Sigmoid colon (tissue), 7 donors: ENCODE data around the gene LHX3. TPM values are rescaled to one million over a fixed set of nuclear protein-coding genes. Genes with fewer than 3 reads are reported as not detected.

ENCODE experiments used
- DNase-seq: peaks from one replicate; pipeline ENCODE4 v3.0.0-alpha.2; 2019
- H3K27ac ChIP-seq, 4 donors: fragments of 200-600 bp; sonication (generic); one replicate each; pipeline ENCODE4 v1.5.1; 2016 to 2019; ENCODE audit warnings: mild to moderate bottlenecking in 1 of 4
- H3K27me3 ChIP-seq, 3 donors: fragments of 200-600 bp; sonication (generic); one replicate each; pipeline ENCODE4 v1.5.1; 2019; ENCODE audit warnings: mild to moderate bottlenecking in 1 of 3
- H3K36me3 ChIP-seq, 4 donors: fragments of 200-600 bp; sonication (generic); one replicate each; pipeline ENCODE4 v1.5.1; 2016 to 2019
- H3K4me1 ChIP-seq, 4 donors: fragments of 200-600 bp; sonication (generic); one replicate each; pipeline ENCODE4 v1.5.1; 2017 to 2019
- H3K4me3 ChIP-seq, 4 donors: fragments of 200-600 bp; sonication (generic); one replicate each; pipeline ENCODE4 v1.5.1; 2017 to 2019; ENCODE audit warnings: mild to moderate bottlenecking in 2 of 4, moderate library complexity in 1 of 4
- H3K9me3 ChIP-seq, 4 donors: fragments of 200-600 bp in 3 of 4; sonication (generic) in 3 of 4; one replicate each; pipeline versions ENCODE4 v1.5.1 to v1.6.1; 2013 to 2019
- CTCF ChIP-seq, 4 experiments: fragments of 450-650 bp in 3 of 4; fragments of 200-600 bp in 1 of 4; IDR thresholded peaks; one replicate each; pipeline ENCODE4 v1.5.1; 2016 to 2019; ENCODE audit warnings: antibody characterized with exemption in 4 of 4, mild to moderate bottlenecking in 3 of 4, moderate library complexity in 2 of 4
- EP300 ChIP-seq, 4 donors: sonication (generic); formaldehyde crosslinking; IDR thresholded peaks; one replicate each; pipeline ENCODE4 v1.6.1; 2017; ENCODE audit warnings: antibody characterized with exemption in 4 of 4
- POLR2A ChIP-seq, 2 donors: fragments of 450-650 bp; IDR thresholded peaks; one replicate each; pipeline ENCODE4 v1.6.1; 2016; ENCODE audit warnings: antibody characterized with exemption in 2 of 2, mild to moderate bottlenecking in 2 of 2, moderate library complexity in 2 of 2
- POLR2AphosphoS5 ChIP-seq, 4 donors: sonication (generic); formaldehyde crosslinking; IDR thresholded peaks; one replicate each; pipeline ENCODE4 v1.6.1; 2017; ENCODE audit warnings: antibody characterized with exemption in 4 of 4
- WGBS, 2 donors: extraction: QIAGEN DNeasy Blood & Tissue Kit; methylation state at CpG; one replicate each; pipeline ENCODE4 v1.1.7; 2013; 5-methylcytosine and 5-hydroxymethylcytosine counted together
- intact Hi-C: fragments of 100-400 bp; cut with DNase I; formaldehyde crosslinking; loops from one replicate; pipeline ENCODE4 v1.15.1; 2023
- polyA plus RNA-seq, 3 donors: library from polyadenylated mRNA; stranded (reverse); fragments of 200-250 nt; gene quantifications; one replicate each; pipeline ENCODE4 v1.2.3, GENCODE V29; 2013
- total RNA-seq, 4 donors: library from RNA; depleted of rRNA; stranded (reverse); fragments of >200 nt; gene quantifications; one replicate each; pipeline ENCODE4 v1.1.0, GENCODE V29; 2016
- donor health status: healthy with polysubstance abuse.
- donor health status: Bipolar disorder and iron deficiency.
- donor health status: healthy.

LHX3 gene
- total and polyA plus RNA-seq, 7 donors = not detected

GRCh38 chr9:136212345-136212950, 7.5 kb upstream of the LHX3 start:
- no peak overlapping the region for H3K27ac ChIP-seq
- H3K4me3 ChIP-seq = no peak overlapping the region
- WGBS, 2 donors = 92 to 94% methylated on average over 28 of the region's 28 CpGs
- no peaks in the 10 kb centered on the region for H3K4me1 ChIP-seq
- H3K27me3 ChIP-seq = no peaks in the 10 kb centered on the region
- TF ChIP-seq POLR2A (IDR thresholded peaks at IDR 0.05) (no peak), CTCF (IDR thresholded peaks at IDR 0.05) (no peak), POLR2AphosphoS5 (IDR thresholded peaks at IDR 0.05) (no peak), EP300 (IDR thresholded peaks at IDR 0.05) (no peak)
- DNase-seq = no peak
- peaks cover 14 to 71% (median 28%) of the 10 kb centered on the region in 4 donors for H3K36me3 ChIP-seq
- intact Hi-C loops = no loop called here
- no peaks in the 10 kb centered on the region for H3K9me3 ChIP-seq

GRCh38 chr9:136211441-136212344, 6.8 kb upstream of the LHX3 start:
- H3K4me1 ChIP-seq = no peaks in the 10 kb centered on the region
- H3K36me3 ChIP-seq = peaks cover 14 to 63% (median 28%) of the 10 kb centered on the region in 4 donors
- no peak for TF ChIP-seq CTCF (IDR thresholded peaks at IDR 0.05)
- no peak for TF ChIP-seq EP300 (IDR thresholded peaks at IDR 0.05)
- TF ChIP-seq POLR2AphosphoS5 (IDR thresholded peaks at IDR 0.05) = no peak
- TF ChIP-seq POLR2A (IDR thresholded peaks at IDR 0.05) = no peak
- DNase-seq = no peak
- H3K27ac ChIP-seq = no peak overlapping the region
- H3K27me3 ChIP-seq = no peaks in the 10 kb centered on the region
- no peaks in the 10 kb centered on the region for H3K9me3 ChIP-seq
- H3K4me3 ChIP-seq = no peak overlapping the region
- 93 to 95% methylated on average over 35 of the region's 35 CpGs for WGBS, 2 donors
- intact Hi-C loops = no loop called here

GRCh38 chr9:136211006-136211405, 6.1 kb upstream of the LHX3 start:
- 94 to 95% methylated on average over 15 of the region's 15 CpGs for WGBS, 2 donors
- intact Hi-C loops = no loop called here
- Histone ChIP-seq H3K36me3 (peaks cover 11 to 58% (median 28%) of the 10 kb centered on the region in 4 donors), H3K27ac (no peak overlapping the region), H3K4me1 (no peaks in the 10 kb centered on the region), H3K4me3 (no peak overlapping the region), H3K27me3 (no peaks in the 10 kb centered on the region), H3K9me3 (no peaks in the 10 kb centered on the region)
- TF ChIP-seq POLR2AphosphoS5 (IDR thresholded peaks at IDR 0.05) (no peak), EP300 (IDR thresholded peaks at IDR 0.05) (no peak), POLR2A (IDR thresholded peaks at IDR 0.05) (no peak), CTCF (IDR thresholded peaks at IDR 0.05) (no peak)
- no peak for DNase-seq

GRCh38 chr9:136210276-136210675, 5.3 kb upstream of the LHX3 start:
- TF ChIP-seq POLR2A (IDR thresholded peaks at IDR 0.05) = no peak
- TF ChIP-seq EP300 (IDR thresholded peaks at IDR 0.05) = no peak
- TF ChIP-seq POLR2AphosphoS5 (IDR thresholded peaks at IDR 0.05) = no peak
- no peak for DNase-seq
- Histone ChIP-seq H3K4me1 (peaks cover 0 to 1% (median 0%) of the 10 kb centered on the region in 4 donors), H3K27me3 (peaks cover 4 to 7% (median 5%) of the 10 kb centered on the region in 3 donors), H3K4me3 (no peak overlapping the region), H3K27ac (no peak overlapping the region), H3K9me3 (no peaks in the 10 kb centered on the region), H3K36me3 (peaks cover 9 to 51% (median 24%) of the 10 kb centered on the region in 4 donors)
- WGBS, 2 donors = 96% methylated on average over 16 of the region's 16 CpGs
- intact Hi-C loops = no loop called here

GRCh38 chr9:136209786-136210185, 4.9 kb upstream of the LHX3 start:
- Histone ChIP-seq H3K27ac (no peak overlapping the region), H3K4me3 (no peak overlapping the region), H3K27me3 (peaks cover 8 to 12% (median 10%) of the 10 kb centered on the region in 3 donors), H3K36me3 (peaks cover 7 to 48% (median 20%) of the 10 kb centered on the region in 4 donors), H3K4me1 (peaks cover 0 to 6% (median under 1%) of the 10 kb centered on the region in 4 donors), H3K9me3 (no peaks in the 10 kb centered on the region)
- intact Hi-C loops = no loop called here
- no peak for DNase-seq
- TF ChIP-seq EP300 (IDR thresholded peaks at IDR 0.05) = no peak
- no peak for TF ChIP-seq POLR2AphosphoS5 (IDR thresholded peaks at IDR 0.05)
- TF ChIP-seq POLR2A (IDR thresholded peaks at IDR 0.05) = no peak
- TF ChIP-seq CTCF (IDR thresholded peaks at IDR 0.05) = no peak
- 88 to 90% methylated on average over 17 of the region's 17 CpGs for WGBS, 2 donors
